Measurements from ENCODE around the gene GUCY2C.

Gene GUCY2C

GRCh38 chr12:14619741-14620501 is 76.5 kb downstream of the GUCY2C start:
- DNase-seq (ENCODE audit: low spot score) = no peak

DNA sequence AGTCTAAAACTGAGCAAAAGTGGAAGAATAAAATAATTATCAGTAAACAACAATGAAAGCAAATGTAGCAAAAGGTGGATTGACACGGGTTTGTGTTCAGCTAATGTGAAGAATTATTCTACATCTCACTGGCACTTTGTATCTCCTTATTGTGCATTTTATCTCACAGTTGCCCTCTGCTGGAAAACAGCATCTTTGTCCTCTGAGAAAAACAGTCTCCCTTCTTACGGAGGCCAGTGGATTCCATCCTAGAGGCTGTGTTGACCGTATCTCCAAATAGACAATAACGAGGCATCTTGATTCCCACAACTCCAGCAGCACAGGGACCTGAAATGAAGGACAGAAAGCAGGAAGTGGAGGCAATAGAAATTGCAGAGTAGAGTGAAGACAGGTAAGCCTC is 77.4 kb downstream of the GUCY2C start:
- peak; percentile 40 for DNase-seq (ENCODE audit: low spot score)

DNA sequence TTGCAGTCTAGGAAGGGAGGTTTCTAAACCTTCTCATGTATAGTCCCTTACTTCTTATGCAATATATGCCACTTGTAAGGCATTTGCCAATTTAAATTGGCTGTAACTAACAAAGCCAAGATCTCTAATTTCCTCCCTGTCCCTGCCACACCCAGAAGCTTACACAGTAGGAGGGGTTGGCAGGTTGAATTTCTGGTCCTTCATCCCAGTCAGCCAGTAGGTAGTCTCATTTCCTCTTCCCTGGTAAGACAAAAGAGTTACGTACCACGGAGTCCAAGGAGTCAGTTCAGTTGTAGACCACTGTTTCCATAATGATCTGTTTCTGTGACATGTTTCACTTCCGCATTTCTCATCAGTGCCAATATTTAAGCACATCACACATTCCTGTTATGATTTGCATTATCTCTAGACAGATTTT is 81.7 kb downstream of the GUCY2C start:
- DNase-seq (ENCODE audit: low spot score) = peak; percentile 40

DNA sequence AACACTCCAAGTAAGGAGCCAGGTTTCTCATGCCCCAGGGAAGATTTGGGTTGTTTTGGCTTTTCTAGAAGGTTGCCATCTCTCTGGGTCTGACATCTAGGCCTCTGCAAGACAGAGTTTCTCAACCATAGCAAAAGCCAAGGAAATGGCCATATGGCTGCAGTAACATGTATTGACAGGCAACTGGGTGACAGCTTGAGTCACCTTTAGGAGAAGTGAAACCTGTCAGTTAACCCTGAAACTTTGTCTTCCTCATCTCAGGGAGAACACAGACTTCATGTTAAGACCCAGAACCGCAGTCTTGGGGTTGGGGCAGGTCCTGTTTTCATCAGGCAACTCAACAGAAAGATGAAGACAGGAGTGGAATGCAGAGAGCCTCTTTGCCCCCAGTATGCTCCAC is 82.7 kb downstream of the GUCY2C start:
- no peak for DNase-seq (ENCODE audit: low spot score)

DNA sequence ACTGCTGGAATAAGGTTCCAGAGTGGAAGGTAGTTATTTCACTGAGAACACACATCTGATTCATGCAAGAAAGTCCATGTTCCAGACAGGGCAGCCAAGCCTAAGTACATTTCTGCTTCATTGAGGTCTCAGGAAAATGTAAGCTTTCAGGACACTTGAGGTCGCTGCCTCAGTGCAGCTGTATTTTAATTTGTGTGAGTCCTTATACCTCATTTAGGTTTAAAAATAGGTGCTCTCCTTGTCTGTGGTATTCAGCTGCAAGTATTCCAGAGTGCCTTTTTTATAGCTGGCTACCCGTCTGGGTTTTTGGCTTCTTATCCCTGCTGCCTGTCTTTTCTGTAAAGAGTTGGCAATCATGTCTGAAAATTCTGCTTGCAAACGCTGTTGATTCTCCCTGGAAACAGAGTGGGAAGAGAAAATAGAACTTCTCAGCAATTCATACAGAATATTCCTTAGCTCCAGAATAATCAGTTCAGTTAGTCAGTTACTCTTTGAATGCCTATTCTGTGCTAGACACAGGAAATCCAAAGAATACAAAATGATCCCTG is 83.4 kb downstream of the GUCY2C start:
- no peak for DNase-seq (ENCODE audit: low spot score)

GRCh38 chr12:14612250-14612649 is 84.1 kb downstream of the GUCY2C start:
- no peak for DNase-seq (ENCODE audit: low spot score)

DNA sequence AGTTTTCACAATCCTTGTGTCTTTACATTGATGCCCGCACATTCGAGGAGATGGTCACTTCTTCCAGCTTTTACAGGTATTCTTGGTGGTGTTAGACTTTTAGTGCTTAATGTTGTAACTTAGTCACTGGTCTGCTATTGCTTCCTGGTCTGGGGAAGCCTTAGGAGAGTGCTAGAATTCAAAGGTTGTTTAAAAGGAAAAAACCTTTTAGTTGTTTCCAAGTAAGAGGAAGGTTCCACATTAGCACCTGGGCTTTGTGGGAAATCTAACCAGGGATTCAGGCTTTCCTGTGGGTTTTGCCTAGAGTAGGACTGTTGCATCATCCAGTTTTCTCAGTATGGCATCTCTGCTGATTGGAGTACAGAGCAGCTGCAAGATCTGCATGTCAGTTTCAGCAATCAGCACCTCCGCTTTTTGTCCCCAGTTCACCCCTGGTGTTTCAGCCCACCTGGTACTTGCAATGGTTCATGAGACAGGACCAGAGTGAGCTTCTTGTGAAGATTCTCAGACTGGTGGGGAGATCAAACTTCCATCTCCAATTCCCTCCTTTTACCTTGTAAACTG is 84.7 kb downstream of the GUCY2C start:
- DNase-seq (ENCODE audit: low spot score) = no peak

DNA sequence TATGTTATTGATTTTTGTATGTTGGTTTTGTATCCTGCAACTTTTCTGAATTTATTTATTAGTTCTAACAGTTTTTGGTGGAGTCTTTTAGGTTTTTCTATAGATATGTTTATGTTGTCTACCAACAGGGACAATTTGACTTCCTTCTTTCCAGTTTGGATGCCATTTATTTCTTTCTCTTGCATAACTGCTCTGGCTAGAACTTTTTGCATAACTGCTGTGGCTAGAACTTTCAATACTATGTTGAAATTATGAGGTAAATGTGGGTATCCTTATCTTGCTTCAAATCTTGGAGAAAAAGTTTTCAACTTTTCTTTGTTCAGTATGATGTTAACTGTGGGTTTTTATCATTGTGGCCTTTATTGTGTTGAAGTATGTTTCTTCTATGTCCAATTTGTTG is 88.8 kb downstream of the GUCY2C start:
- DNase-seq (ENCODE audit: low spot score) = no peak

- DNase-seq (ENCODE audit: low spot score) = no peak
These were observed 90.9 kb downstream of the GUCY2C start for GRCh38 chr12:14605401-14605989.

GRCh38 chr12:14601692-14602478 is 94.5 kb downstream of the GUCY2C start:
- DNase-seq (ENCODE audit: low spot score) = no peak

DNA sequence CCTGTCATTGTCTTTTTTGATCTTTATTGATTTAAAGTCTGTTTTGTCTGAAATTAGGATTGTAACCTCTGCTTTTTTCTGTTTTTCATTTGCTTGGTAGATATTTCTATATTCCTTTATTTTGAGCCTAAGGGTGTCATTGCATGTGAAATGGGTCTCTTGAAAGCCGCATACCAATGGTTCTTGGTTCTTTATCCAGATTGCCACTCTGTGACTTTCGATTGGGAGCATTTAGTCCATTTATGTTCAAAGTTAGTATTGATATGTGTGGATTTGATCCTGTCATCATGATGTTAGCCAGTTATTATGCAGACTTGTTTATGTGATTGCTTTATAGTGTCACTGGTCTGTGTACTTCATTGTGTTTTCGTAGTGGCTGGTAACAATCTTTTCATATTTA is 98.9 kb downstream of the GUCY2C start:
- no peak for DNase-seq (ENCODE audit: low spot score)

DNA sequence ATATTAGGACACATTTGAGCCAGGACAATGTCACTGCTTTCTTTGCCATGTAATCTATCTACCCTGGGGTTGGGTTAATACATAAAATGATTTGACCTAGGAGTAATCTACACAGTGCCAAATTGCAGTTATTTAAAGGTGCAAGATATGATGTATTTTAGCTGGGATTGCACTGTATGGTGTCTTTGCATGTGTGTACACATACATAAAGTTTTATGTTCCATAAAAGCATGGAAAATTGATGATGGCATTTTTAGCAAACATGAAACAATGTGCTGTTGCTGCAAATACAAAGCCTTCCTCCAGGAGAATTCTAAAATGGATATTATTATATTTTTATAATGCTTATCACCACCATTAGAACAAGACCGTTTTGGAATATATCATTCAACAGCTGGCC is 104.7 kb downstream of the GUCY2C start:
- no peak for DNase-seq (ENCODE audit: low spot score)

- no peak for DNase-seq (ENCODE audit: low spot score)
These were observed 107.0 kb downstream of the GUCY2C start for GRCh38 chr12:14589169-14590004.

- DNase-seq (ENCODE audit: low spot score) = no peak
These were observed 107.8 kb downstream of the GUCY2C start for GRCh38 chr12:14588571-14588970.

GRCh38 chr12:14578646-14579045 is 117.8 kb downstream of the GUCY2C start:
- DNase-seq (ENCODE audit: low spot score) = no peak

DNA sequence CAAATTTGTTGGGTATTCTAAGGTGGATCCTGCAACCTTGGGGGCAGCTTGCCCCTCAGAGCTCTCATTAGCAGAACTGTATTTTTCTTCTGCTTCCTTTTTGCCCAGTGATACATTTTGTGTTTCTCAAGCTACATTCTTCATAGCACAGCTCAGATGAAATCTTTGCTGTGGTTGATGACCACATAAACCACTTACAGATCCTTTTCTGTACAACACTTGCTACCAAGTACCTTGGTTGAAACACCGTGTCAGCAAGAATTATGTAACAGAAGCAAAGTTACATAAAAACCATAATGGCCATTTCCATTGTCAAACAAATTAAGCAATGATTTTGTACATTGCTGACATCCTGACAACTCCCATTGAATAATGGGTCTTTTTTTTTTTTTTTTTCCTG is 119.1 kb downstream of the GUCY2C start:
- no peak for DNase-seq (ENCODE audit: low spot score)

DNA sequence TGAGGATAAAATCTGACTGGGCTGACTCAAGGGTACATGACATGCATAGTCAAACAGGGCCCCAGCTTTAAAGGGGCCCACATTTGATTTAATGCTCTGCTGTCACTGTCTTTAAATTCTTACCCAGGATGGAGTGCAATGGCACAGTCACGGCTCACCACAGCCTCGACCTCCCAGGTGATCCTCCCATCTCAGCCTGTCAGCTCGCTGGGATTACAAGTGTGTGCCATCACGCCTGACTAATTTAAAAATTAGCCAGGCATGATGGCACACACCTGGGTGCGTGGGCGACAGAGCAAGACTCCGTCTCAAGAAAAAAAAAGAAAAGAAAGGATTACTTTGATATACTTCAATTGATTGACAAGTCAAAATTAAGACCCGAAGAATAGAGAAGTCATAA is 119.5 kb downstream of the GUCY2C start:
- no peak for DNase-seq (ENCODE audit: low spot score)

DNA sequence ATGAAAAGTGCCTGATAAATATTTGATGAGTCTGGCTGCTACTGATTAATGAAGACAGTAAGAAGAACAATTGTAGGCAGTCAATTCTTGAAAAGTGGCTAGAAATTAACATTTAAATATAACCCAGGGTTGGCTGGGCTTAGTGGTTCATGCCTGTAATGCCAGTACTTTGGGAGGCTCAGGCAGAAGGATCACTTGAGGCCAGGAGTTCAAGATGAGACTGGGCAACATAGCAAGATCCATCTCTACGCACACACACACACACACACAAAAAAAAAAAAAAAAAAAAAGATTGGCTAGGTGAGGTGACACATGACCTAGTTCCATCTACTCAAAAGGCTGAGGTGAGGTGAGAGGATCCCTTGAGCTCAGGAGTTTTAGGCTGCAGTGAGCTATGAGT is 120.8 kb downstream of the GUCY2C start:
- DNase-seq (ENCODE audit: low spot score) = no peak

- DNase-seq (ENCODE audit: low spot score) = no peak
These were observed 123.3 kb downstream of the GUCY2C start for GRCh38 chr12:14573118-14573517.

GRCh38 chr12:14572401-14572800 is 124.0 kb downstream of the GUCY2C start:
- no peak for DNase-seq (ENCODE audit: low spot score)

DNA sequence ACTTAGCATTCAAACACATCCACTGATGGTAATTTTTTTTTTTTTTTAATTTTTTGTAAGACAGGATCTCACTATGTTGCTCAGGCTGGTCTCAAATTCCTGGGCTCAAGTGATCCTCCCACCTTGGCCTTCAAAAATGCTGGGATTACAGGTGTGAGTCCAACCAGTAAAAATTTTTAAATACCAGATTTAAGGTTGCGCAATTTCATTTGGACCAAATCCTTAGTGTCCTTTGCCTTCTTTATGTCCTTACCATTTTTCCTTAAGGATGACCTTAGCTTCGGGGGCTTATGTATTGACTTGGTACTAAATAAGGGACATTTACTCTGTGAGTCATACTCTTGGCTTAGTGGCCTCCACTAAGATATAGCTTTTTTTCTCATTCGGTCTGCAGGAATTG is 124.6 kb downstream of the GUCY2C start:
- no peak for DNase-seq (ENCODE audit: low spot score)

DNA sequence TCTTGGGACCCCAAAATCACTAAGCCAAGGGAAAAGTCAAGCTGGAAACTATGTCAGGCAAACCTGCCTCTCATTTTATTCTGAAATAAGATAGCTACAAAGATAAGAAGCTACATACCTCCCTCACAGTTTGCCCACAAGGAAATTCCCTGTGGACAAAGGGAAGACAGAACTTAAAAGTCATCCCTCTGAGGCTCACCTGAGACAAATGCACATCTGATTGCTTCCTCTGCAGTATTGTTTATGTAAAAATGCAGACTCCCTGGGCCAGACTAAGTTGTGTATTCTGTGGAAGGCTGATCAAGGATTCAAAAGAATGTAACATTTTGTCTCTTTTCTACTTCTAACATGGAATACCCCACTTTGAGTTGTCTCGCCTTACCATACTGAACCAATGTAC is 126.2 kb downstream of the GUCY2C start:
- DNase-seq (ENCODE audit: low spot score) = no peak
